ENCODE results near the gene AK6.
"Not testable (repeated sequence)": the region's sequence is repeated elsewhere in the genome, so short reads cannot be mapped to it uniquely, and the experiment has no call there.

The AK6 gene

GRCh38 chr5:69334793-69335268, 34.5 kb downstream of the AK6 start:
- DNase-seq = peak; percentile 80

GRCh38 chr5:69333668-69334315, 35.5 kb downstream of the AK6 start:
- DNase-seq = not testable (repeated sequence)

- DNase-seq = no peak
Observed at GRCh38 chr5:69331528-69332445, 37.5 kb downstream of the AK6 start.

- no peak for DNase-seq
Observed at GRCh38 chr5:69329905-69330489, 39.3 kb downstream of the AK6 start.

DNA sequence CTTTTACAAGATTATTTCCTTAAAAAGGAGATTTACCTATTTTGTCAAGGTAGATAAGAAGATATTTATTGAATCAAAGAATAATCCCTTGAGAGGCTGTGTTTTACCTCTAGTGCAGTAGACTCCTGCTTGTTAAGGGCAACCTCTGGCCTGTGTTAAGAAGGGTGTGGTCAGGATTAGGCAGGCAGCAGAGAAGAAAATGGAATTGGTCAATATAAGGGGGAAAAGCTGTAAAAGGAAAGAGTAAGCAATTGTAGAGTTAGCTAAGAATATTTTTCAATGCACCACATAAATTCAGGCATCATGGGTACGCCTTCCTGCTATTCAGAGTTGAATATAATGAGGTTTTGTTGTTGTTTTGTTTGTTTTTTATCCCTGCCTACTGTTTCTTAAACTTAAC, 43.0 kb downstream of the AK6 start:
- no peak for DNase-seq

DNA sequence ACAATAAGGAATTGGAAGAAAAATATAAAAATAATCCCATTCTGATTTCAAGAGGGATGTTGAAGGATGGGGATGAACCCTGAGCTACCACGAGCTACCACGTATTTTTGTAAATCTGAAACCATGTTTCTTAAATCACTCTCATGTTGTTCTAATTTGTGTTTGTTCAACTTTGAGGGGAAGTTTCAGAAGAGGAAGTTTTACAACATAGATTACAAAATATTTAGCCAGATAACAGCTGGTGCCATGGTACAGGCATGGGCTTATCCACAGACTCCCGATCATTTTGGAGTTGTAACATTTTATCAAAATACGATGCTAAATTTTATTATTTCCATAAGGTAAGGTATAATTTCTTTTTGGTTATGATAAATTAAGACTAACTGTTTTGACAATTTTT, 51.9 kb downstream of the AK6 start:
- no peak for DNase-seq

GRCh38 chr5:69315972-69316371, 53.3 kb downstream of the AK6 start:
- no peak for DNase-seq

- DNase-seq = no peak
Observed at GRCh38 chr5:69313428-69313827, 55.9 kb downstream of the AK6 start.

DNA sequence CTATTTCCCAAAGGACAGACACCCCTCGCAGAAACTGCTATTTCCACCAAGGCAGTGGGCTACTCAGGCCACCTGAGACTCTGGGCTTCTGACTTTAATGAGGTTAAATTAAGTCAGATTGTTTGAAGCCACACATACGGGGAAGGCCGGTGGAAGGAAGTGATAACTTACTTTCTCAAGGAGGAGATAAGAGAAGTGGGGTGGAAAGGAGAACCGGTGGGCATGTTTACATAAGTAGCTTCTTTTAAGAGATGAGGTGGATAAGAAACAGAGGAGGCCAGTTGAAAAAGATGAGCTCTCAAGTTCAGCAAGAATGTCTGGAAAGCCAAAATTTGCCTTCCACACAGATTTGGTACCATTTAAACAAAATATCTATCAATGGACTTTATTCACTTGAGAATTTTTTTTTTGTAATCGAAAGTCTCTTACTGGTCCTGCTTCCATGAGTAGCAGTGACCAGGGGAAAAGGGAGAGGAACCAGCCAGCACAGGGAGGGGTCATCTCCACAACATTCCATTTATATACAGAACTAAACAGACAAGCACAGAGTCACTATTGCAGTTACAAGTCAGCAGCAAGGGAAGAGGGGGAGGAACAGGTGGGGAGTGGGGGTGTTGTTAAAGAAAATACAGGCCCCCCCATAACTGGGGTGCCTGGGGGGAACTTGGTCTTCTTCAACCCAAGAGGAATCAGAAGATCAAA, 56.7 kb downstream of the AK6 start:
- DNase-seq = no peak

GRCh38 chr5:69309380-69309779, 59.9 kb downstream of the AK6 start:
- no peak for DNase-seq

DNA sequence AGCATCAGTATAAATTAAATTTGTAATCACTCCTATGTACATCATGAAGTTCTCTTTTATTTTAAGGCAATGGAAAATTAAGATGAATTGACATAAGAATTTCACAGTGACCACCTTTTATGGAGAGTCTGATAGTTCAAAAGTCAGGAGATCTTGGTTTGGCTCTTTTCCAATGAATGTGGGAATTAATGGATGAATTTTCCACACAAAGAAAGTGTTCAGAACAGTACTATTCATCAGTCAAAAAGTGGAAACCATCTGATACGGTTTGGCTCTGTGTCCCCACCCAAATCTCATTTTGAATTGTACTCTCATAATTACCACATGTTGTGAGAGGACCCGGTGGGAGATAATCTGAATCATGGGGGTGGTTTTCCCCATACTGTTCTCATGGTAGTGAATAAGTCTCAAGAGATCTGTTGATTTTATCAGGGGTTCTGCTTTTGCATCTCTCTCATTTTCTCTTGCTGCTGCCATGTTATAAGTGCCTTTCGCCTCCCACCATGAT, 61.2 kb downstream of the AK6 start:
- no peak for DNase-seq

DNA sequence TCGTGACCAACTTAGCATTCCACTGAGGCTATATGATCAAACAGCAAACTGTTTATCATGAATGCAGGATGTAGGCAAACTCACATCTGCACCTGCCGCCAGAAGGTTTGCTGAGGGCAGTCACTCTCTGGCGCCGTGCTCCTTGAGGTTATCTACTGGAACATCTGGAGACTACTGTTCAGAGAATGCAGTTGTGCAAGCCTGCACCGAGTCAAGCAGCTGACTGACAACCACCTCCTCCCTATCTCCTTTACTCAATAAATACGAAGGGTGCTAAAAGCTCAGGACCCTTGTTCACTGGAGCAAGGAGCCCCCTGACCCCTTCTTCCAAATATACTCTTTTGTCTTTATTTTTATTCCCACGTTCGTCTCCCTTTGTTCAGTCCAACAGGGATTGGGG, 63.8 kb downstream of the AK6 start:
- no peak for DNase-seq

Data from left hindlimb (tissue), 1 donor.